ENCODE measurements around the gene PINLYP. TPM values are rescaled to one million over a fixed set of nuclear protein-coding genes. Genes with fewer than 3 reads are reported as not detected.

PINLYP gene
- total RNA-seq, 1 experiment from 2014 or later = 11.9 TPM

- peaks cover 3% of the 10 kb centered on the region in 2 experiments; a peak in 3 of 5 replicates for H3K9me3 Mint-ChIP-seq
- Histone ChIP-seq H3K9ac (ENCODE audit: extremely low read depth, insufficient read length, low read length) (no peak overlapping the region), H3K4ac (ENCODE audit: low read depth, low read length) (no peak overlapping the region), H3K4me2 (ENCODE audit: insufficient read depth, insufficient read length, low read length) (no peak overlapping the region), H3K4me1 (ENCODE audit: insufficient read depth, low read length) (no peaks in the 10 kb centered on the region), H3K14ac (ENCODE audit: insufficient read depth, low read length) (no peak overlapping the region), H2BK12ac (ENCODE audit: insufficient read length, low read depth, low read length) (no peak overlapping the region), H2BK5ac (ENCODE audit: insufficient read length, low read length) (no peak overlapping the region), H4K5ac (ENCODE audit: insufficient read length, low read depth, low read length) (no peak overlapping the region), H3K23ac (ENCODE audit: insufficient read length, low read depth, low read length) (no peak overlapping the region), H3K79me1 (ENCODE audit: insufficient read depth, low read depth, low read length, poor library complexity, severe bottlenecking) (no peaks in the 10 kb centered on the region), H2BK20ac (ENCODE audit: low read depth, low read length, poor library complexity, severe bottlenecking) (no peak overlapping the region), H3T11ph (ENCODE audit: low read length) (no peak overlapping the region), H2BK120ac (ENCODE audit: low read depth, low read length, poor library complexity, severe bottlenecking) (no peak overlapping the region), H3K27me3 (ENCODE audit: insufficient read depth, low read length) (no peaks in the 10 kb centered on the region), H2AK5ac (ENCODE audit: insufficient read length, low read length) (no peak overlapping the region), H2AFZ (ENCODE audit: low read length) (no peak overlapping the region), H3K27ac (ENCODE audit: insufficient read length, low read depth, low read length) (no peak overlapping the region), H3K56ac (ENCODE audit: insufficient read length, low read depth, low read length) (no peak overlapping the region), H3K23me2 (ENCODE audit: insufficient read length, low read depth, low read length, poor library complexity, severe bottlenecking) (no peaks in the 10 kb centered on the region), H3K9me3 (ENCODE audit: control insufficient read depth, low read depth, low read length) (no peaks in the 10 kb centered on the region), H3K79me2 (ENCODE audit: insufficient read depth, low read length) (no peaks in the 10 kb centered on the region), H4K20me1 (ENCODE audit: control insufficient read depth, insufficient read depth, insufficient read length) (no peaks in the 10 kb centered on the region), H2BK15ac (ENCODE audit: low read depth, low read length) (no peak overlapping the region), H4K91ac (ENCODE audit: insufficient read length, low read depth, low read length) (no peak overlapping the region), H4K8ac (replicated peaks; ENCODE audit: insufficient read length, low read depth, low read length) (no peak overlapping the region), H3K18ac (ENCODE audit: insufficient read length, low read depth, low read length) (no peak overlapping the region)
- peaks cover 16 to 27% (median 23%) of the 10 kb centered on the region in 3 experiments for H3K36me3 Mint-ChIP-seq (ENCODE audit: insufficient read depth in 1 of 3, low read depth in 3 of 3)
- H3K27me3 Mint-ChIP-seq (ENCODE audit: low read depth) = no peaks in the 10 kb centered on the region
- no peak for DNase-seq
- WGBS (ENCODE audit: extremely low coverage, insufficient read length, low lambda C conversion rate) = no CpG with 5 or more reads among the region's 28 CpGs
- H3K27ac Mint-ChIP-seq = peak overlapping the region in 2 of 3 experiments; percentile 42 to 72; a peak in 3 of 7 replicates
- H3K4me1 Mint-ChIP-seq = peaks cover 7 to 8% of the 10 kb centered on the region in 2 experiments
- no peak overlapping the region for H3K4me3 Mint-ChIP-seq
- no peak for TF ChIP-seq CTCF (conservative IDR thresholded peaks at IDR 0.05)
Measured at GRCh38 chr19:43607238-43608205, 31.9 kb downstream of the PINLYP start.

Data from H9 (cell line).